ENCODE data around the gene CACNA1A.

CACNA1A gene

DNA sequence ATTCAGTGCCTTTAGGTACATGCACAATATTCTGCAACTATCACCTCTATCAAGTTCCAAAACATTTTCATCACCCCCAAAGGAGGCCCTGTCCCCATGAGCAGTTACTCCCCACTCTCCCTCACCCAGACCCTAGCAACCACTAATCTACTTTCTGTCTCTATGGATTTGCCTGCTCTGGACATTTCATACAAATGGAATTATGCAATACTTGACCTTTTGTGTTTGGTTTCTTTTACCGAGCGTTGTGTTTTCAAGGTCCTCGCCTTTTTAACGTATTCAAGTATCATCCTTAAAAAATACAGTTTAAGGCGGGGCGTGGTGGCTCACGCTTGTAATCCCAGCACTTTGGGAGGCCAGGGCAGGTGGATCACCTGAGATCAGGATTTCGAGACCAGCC, 196.4 kb downstream of the CACNA1A start:
- DNase-seq (ENCODE audit: low read depth), result no peak

- DNase-seq (ENCODE audit: low read depth), result no peak
These were observed 202.7 kb downstream of the CACNA1A start for GRCh38 chr19:13303381-13304129.

DNA sequence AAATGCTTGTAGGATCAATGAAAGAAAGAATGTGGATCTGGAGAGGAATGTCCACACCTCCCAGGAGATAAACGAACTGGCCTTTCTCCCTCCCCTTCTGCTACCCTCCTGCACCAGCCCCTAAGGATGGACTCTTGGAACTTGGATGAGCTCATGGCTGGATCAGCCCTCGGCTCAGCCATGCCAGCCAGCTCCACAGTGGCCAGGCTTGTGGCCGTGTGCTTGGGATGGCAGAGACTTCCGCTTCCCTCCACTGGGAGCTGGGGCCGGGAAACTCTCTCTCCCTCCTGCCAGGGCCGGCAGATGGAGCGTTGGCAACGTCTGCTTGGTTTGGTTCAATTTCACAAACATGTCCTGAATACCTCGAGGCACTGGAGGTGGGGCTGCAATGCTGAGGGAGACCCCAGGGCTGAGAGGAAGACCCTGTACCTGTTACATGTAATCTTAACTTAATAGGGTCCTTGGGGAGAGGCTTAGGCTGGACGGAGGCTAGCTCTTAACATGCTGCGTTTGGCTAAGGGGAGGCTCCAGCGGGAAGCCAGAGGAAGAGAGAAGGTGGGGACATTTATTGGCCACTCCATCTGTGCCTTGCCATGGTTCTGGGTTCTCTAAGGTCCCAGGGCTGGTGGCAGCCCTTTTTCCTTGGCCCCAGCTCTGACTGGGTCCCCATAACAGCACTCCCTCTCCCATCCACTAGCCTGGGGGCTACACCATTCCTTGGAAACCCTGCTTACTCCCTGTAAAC, 203.6 kb downstream of the CACNA1A start:
- DNase-seq (ENCODE audit: low read depth), result no peak

DNA sequence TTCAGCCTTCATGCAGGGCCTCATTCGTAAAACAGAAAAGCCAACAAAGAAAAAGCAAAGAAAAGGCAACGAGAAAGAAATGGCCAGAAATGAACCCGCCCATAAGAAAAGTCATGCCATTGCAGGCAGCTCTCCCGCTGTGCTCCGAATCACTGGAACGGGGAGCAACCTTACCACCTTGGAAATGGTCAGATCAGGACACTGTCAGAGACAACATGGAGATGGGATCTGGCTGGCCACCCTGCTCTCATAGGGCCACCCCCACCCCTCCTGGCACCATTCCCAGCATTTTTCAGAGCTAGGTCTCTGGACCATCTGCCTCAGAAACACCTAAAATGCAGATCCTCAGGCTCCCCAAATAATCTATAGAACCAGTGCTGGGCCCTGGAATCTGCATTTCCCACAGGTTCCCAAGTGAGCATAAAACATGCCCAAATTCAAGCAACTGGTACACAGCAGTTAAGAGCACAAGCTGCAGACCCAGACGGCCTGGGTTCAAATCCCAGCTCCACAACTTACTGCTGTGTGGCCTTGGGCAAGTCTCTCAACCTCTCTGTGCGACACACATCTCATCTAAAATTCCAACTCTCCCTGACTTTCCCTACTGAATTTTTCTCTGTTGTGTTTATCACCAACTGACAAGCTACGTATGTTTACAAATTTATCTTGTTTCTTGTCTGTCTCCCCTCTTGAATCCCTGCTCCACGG, 204.5 kb downstream of the CACNA1A start:
- DNase-seq (ENCODE audit: low read depth), result no peak

GRCh38 chr19:13300421-13301030, 205.8 kb downstream of the CACNA1A start:
- no peak for DNase-seq (ENCODE audit: low read depth)

DNA sequence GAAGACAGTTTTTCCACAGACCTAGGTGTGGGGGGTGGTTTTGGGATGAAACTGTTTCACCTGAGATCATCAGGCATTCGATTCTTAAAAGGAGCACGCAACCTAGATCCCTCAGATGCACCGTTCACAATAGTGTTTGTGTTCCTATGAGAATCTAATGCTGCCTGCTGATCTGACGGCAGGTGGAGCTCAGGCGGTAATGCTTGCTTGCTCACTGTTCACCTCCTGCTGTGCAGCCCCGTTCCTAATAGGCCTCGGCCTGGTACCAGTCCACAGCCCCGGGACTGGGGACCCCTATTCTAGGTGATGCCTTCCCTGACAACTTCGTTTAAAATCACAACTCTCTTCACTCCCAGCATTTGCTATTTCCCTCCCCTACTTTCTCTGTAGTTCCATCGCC, 206.4 kb downstream of the CACNA1A start:
- DNase-seq (ENCODE audit: low read depth), result no peak

DNA sequence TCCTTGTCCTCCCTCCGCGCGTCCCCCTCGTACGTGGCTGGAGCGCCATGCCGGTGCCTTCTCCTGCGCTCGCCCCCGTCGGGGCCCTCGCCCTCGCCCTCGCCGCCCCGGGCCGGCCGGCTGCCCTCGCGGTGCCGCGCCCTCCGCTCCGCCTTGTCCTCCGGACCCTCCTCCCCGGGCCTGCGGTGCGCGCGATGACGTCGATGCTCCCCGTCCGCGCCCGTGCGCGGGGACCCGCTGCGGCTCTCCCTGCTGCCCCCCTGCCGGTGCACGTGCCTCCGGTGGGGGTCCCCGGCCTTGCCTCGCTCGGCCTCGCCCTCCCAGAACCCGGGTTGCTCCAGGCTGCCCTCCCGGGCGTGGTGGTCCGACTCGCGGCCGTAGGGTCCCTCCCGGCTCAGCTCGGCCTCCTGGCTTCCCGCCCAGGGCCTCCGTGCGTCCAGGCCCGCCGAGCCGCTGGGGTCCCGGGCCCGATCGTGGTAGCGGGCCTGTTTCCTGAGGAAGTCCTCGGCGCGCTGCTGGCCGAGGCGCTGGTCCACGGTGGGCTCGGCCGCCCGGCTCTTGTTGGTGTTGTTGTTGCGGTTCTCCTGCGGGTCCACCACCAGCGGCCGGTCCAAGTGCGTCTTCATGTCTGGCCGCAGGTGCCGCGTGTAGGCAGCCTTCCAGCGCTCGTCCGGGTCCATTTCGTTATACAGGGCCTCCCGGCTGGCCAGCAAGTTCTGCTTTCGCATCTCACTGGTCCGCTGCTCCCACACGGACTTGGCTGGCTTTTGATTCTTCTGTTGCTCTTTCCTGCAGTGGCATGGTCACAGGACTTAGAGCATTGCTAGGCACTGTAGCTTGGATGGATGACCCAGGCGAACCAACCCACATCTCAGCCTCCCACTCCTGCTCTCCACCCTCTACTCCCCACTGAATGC, 207.5 kb downstream of the CACNA1A start:
- DNase-seq (ENCODE audit: low read depth), result no peak

DNA sequence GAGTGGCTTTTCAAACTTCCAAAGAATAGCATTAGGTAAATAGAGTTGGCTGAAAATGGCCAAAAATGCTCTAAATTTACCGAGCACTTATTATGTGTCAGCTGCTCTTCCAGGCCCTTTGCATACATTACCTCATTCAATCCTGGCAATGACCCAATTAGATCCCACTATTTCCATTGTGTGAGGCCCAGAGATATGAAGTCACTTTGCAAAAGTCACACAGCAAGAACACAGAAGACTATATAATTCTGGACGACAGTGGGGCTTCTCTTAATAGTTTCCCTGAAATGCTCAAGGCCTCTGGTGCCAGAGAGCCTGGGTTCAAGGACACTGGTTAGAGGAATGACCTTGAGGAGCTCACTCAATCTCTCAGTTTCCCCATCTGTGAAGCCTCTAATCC, 209.3 kb downstream of the CACNA1A start:
- DNase-seq (ENCODE audit: low read depth), result no peak

DNA sequence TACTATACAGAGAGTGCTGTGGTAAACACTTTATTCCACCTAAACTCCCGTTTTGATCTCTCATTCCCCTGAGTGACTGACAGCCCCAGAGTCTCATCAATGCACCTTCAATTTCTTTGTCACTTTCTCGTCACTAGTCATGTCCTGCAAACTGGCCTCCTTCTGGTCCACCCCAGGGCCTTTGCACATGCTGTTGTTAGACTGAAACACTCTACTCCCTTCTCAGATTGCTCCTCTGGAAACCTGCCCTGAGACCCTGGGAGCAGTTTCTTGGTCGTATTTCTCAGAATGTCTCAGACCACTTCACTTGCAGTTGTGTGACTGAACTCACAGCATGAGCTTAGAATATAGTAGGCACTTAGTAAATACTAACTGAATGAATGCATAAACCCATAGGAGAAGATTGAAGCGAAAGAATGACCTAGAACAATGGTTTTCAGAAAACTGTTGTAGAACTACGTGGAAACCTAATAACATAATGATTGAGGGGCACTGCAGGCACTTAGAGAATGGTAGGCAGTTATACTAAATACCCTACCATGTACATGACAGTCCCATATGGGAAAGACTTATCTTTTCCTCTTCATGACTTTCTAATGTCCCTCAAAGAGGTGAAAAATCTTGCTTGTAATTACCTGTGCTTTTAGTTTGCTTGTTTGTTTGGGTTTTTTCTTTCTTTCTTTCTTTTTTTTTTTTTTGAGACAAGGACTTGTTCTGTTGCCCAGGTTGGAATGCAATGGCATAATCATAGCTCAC, 211.3 kb downstream of the CACNA1A start:
- DNase-seq (ENCODE audit: low read depth), result no peak

DNA sequence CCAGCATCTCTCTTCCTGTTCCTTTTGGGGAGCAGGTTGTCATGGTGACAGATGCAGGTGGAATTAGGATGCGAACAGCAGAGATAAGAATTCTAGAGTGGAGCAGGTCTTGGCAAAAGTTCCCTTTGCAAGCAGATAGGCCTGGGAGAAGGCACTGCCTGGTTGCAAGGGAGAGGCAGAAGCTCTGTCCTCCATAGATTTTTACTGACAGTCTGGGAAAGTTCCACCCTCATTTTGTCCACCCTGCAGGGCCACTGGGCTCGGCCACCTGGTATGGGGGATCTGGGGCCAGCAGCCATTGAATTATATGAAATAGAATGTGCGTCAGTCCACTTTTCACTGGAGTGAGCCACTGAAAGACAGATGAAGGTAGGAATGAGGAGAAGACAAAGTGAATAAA, 214.4 kb downstream of the CACNA1A start:
- DNase-seq (ENCODE audit: low read depth), result no peak

DNA sequence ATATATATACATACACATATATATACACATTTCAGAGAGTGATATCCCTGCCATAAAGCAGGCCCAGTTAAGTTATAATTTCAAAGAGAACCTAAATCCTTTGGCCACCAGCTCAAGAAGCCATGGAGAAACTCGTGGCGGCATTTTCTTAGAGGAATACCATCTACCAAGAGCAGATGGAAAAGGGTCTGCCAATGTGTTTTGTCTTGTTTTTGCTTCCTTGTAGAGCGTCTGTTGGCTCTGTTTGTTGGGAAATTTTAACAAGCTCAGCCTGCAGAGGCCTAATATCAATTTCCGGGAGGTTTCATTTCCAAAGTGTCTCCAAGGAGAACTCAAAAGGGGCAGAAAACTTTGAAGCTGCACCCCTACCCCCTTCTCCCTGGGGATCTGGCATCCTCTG, 215.5 kb downstream of the CACNA1A start:
- no peak for DNase-seq (ENCODE audit: low read depth)

DNA sequence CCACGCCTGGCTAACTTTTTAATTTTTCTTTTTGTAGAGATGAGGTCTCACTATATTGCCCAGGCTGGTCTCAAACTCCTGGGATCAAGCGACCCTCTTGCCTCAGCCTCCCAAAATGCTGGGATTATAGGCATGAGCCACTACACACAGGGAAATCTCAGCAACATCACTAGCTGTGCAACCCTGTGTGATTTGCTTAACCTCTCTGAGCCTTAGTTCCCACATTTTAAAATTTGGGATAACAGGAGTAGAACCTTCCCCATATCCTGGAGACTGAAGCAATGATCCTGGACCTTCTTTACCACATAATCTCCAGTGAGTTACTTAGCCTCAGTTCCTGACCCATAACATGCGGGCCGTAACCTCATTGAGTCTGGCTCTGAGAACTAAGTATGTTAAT, 217.0 kb downstream of the CACNA1A start:
- DNase-seq (ENCODE audit: low read depth), result no peak

GRCh38 chr19:13286195-13286985, 219.9 kb downstream of the CACNA1A start:
- DNase-seq (ENCODE audit: low read depth), result no peak

- DNase-seq (ENCODE audit: low read depth), result no peak
These were observed 221.1 kb downstream of the CACNA1A start for GRCh38 chr19:13284929-13285928.

- DNase-seq (ENCODE audit: low read depth), result no peak
These were observed 222.4 kb downstream of the CACNA1A start for GRCh38 chr19:13283871-13284270.

DNA sequence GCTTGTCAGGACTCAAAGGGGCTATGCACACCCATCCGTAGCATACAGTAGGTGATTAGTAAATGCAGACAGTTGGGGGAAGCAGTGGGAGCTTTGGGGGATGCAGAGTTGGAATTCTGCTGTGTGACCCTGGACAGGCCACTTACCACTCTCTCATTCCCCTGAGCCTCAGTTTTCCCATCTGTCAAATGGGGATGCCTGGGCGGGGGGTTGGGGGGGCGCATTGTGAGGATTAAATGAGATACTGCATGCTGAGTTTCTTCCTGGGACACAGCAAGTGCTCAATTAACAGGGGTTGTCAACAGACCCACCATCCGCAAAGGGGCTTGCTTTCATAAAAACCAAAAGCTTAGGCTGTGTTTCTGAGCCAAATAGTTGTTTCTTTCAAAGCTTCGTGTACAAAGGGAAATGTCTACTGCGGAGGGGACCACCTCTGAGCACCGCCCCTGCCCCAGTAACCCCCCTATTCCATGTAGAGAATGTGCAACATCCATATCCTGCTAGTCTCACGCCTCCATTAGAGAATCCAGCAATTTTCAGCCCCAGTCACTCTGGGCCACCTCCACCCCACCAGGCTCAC, 223.7 kb downstream of the CACNA1A start:
- DNase-seq (ENCODE audit: low read depth), result no peak

- no peak for DNase-seq (ENCODE audit: low read depth)
These were observed 224.6 kb downstream of the CACNA1A start for GRCh38 chr19:13281567-13282291.
